Raji (cell line): Measurements from ENCODE around the gene IMMP2L.

Experiments used
- POLR2A ChIP-seq: IDR thresholded peaks from 2 replicates; pipeline ENCODE4 v1.6.1; 2011; ENCODE audit warnings: low read depth, low read length, control low read depth; ENCODE audit not compliant: insufficient read depth

The IMMP2L gene

GRCh38 chr7:111521660-111522059 is 40.6 kb downstream of the IMMP2L start:
- TF ChIP-seq POLR2A = no peak

- TF ChIP-seq POLR2A = no peak
Measured at GRCh38 chr7:111518264-111518663, 44.0 kb downstream of the IMMP2L start.

GRCh38 chr7:111517549-111517951 is 44.7 kb downstream of the IMMP2L start:
- no peak for TF ChIP-seq POLR2A

GRCh38 chr7:111516612-111517011 is 45.7 kb downstream of the IMMP2L start:
- TF ChIP-seq POLR2A = no peak

DNA sequence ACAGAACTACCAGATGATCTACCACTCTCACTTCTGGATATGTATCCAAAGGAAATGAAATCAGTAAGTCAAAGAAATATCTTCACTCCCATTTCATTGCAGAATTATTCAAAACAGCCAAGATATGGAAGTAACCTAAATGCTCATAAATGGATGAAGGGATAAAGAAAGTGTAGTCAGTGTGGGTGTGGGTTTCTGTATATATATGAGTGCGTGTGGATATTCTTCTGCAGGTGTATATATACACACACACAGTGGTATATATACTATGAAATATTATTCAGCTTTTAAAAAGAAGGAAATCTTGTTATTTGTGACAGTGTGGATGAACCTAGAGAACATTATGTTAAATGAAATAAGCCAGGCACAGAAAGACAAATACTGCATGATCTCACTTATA is 48.7 kb downstream of the IMMP2L start:
- TF ChIP-seq POLR2A = no peak

DNA sequence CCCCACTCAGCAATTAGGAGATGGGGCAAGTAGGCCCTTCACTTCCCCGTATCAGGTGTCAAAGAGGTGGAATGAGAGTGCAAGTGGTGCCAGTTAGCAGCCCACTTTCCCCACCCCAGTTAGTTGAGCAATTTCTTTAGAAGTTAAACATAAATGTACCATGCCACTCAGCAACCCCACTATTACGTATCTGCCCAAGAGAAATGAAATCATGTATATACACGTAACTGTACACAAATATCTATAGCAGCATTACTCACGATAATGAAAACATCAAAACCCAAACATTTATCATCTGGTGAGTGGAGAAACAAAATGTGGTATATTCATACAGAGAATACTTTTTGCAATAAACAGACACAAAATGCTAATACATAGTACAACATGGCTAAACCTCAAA is 50.4 kb downstream of the IMMP2L start:
- no peak for TF ChIP-seq POLR2A

DNA sequence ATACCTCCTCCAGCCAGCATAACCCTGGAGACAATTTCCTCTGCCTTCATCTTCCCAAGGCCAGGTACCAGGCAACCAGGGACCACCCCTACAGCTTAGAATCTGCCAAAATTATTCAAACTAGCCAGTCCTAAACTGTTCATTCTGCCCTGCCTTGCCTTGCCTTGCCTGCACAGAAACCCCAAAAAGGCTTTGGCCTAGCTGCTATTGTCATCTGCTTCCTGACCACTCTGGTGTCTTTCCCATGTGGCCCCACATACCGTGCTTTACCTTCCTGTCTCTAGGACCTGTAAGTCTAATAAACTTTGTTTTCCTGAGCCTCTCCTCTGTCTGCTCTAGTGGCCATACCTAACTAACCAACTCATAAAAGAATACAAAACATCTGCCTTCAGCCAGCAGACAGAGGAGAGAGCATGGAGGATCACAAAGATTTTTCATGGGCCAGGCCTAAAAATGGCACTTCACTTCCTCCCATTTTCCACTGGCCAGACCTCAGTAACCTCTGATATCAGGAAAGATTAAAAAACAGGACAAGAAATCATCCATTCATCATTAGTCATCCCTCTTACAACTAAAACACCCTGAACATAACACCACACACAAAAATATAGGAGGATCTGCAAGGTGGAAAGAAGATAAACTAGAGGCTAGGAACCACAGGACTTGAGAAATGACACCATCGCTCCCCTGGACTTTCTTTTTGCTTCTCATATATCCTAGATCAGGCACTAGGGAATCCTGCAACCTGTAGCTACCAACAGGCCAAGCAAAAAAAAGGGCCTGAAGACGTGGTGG is 51.5 kb downstream of the IMMP2L start:
- no peak for TF ChIP-seq POLR2A

GRCh38 chr7:111510062-111510461 is 52.2 kb downstream of the IMMP2L start:
- TF ChIP-seq POLR2A = no peak

- TF ChIP-seq POLR2A = no peak
Measured at GRCh38 chr7:111509288-111509687, 53.0 kb downstream of the IMMP2L start.

GRCh38 chr7:111508387-111508786 is 53.9 kb downstream of the IMMP2L start:
- TF ChIP-seq POLR2A = no peak

- no peak for TF ChIP-seq POLR2A
Measured at GRCh38 chr7:111499027-111499426, 63.3 kb downstream of the IMMP2L start.

DNA sequence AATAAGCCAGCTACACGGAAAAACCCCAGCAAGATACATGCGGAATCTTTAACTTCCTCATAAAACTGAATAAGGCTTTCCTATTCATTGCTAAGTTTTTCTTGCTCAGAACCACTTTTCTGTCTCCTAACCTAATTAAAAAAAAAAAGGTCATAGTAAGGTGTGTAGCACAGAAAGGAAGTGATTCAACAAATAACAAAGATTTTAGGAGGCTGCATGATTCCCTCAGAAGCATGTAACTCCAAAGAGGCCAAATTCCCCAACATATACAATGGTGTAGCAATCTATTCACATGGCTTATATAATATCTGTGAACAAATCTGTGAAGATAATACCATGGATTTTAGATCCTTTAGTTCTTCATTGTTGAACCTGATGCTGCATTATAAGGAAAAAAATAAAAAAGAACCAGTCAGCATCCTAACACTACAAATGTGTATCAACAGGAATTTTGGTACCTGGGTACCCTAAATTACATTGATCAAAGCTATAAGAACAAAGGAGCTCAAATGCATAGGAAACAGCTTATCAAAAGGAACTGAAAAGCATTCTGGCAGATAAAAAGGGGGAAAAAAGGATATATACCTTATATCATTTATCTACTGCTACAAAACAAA is 63.8 kb downstream of the IMMP2L start:
- TF ChIP-seq POLR2A = no peak

DNA sequence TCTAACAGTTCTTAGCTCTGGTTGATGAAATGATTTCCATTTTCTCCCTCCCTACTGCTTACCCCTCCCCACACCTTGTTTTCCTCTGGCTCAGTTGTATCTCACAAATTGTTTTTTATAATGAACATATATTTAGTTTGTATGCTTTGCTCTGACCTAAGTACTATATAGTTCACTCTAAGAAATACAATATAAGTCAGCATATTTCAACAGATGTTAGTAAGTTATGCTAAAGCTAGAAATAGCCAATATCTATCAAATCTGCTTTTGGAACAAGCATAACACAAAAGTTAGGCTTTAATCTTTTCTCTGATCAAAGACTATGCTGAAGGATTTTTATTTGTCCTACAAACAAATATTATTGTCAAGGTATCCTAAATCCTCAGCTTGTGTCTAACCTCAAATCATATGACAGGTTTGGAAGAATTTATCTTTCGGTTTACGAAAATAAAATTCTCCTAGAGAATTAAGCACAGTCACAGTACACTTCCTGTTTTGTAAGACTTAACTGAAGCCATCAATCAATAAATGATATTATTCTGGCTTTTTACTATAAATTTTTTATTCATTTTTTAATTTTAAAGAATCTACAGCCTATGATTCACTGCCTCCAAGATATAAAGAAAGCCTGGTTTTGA is 67.0 kb downstream of the IMMP2L start:
- TF ChIP-seq POLR2A = no peak

DNA sequence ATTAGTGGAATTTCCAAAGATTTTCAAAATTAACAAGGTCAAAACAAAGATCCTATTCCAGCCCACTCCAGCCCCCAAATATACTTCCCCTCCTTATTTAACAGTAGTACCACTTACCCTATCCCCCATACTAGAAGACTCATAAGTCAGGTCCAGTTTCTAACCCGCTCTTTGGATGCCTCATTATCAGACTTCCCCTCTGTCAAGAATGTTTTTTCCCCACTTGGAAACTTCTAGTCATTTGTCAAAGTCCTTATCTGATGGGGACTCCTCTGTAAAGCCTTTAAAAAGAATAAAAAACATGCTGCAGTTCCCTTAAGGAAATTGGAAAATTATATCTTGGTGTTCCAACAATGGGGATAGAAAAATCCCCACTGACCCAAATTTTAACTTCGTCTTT is 70.1 kb downstream of the IMMP2L start:
- no peak for TF ChIP-seq POLR2A

DNA sequence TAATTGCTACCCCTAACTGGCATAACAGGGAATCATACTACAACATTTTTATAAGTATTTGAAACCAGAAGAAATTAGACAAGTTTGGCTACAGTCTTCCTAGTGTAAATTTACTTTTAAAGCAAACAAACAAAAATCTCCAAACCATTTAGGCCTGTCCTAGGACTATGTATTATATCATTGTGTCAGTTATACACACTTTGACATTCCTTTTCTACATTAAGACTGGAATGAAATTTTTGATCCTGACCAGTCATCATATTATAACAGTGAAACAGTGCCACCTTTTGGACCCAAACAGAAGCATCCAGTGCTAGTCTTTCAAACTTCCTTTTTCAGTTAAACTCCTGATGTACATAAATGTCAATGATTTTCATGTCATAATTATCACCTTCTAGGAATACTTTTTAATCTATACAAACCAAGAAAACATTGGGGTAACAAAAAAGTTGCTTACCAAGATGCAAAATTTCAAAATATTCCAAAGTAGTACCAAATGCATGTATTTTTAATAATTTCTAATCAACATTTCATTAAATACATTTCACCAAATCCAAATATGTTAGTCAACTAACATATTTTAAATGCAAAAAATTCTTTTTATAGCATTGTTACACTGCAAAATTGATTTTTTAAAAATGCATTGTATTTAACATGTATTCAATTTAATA is 75.7 kb downstream of the IMMP2L start:
- no peak for TF ChIP-seq POLR2A
